HG02938 (cell line): ENCODE results near the gene PHACTR3.

Source experiments
- ATAC-seq: cut with Tn5 transposase; IDR thresholded peaks from one replicate; pipeline ENCODE4 v1.9.1; 2021; ENCODE audit warnings: mild to moderate bottlenecking, moderate library complexity; ENCODE audit not compliant: unreplicated experiment

PHACTR3 gene

DNA sequence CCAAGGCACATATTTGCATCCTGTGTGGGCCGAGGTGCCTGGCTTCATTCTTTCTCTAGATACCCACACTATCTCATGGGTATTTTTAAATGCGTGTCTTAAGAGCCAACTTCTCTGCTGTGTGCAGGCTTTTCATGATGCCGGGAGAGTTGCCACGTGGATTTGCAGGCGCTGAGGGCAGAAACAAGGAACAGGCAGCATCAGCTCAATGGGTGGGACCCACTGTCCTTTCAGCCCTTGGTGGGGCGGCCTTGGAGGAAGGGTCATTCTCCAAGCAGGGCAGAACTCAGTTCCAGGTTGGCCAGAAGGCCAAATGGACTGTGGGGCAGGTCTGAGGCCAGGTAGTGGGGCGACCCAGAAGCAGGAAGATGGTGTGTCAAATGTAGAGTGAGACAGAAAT is 84.7 kb downstream of the PHACTR3 start:
- no peak for ATAC-seq

DNA sequence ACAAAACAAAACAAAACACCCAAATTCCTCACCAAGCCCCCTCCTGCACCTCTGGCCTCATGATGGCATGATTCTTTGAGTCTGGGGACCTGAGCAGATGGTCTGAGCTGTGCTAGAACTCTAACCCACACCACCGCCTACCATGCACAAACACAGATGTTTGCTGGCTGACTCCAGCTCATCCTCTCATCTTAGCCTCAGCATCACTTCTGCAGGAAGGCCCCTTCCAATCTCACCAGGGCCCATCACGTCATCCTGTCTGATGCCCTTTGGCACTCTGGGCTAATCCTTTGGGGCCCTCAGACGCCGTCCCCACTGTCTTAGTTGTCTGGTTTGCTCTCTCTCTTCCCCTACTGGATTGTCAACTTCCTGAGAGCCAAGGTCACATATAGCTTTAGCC is 85.8 kb downstream of the PHACTR3 start:
- ATAC-seq = no peak

DNA sequence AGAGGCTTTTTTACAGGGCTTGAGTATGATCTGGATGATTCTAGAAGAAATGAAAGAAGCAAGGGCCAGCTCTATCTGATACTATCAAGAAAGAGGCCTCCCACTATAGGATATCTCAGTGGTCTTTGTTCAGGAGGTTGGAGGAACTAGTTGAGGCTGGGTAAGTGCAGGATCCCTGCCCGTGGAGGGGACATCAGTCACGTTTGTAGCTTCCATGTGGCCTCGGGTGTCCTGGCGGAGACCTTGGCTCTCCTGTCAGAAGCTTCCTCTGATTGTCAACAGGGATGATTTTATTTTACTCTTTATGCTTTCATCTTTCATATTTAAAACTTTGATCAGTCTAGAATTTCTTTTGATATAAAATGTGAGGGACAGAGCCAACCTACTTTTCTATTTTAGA is 86.6 kb downstream of the PHACTR3 start:
- no peak for ATAC-seq

DNA sequence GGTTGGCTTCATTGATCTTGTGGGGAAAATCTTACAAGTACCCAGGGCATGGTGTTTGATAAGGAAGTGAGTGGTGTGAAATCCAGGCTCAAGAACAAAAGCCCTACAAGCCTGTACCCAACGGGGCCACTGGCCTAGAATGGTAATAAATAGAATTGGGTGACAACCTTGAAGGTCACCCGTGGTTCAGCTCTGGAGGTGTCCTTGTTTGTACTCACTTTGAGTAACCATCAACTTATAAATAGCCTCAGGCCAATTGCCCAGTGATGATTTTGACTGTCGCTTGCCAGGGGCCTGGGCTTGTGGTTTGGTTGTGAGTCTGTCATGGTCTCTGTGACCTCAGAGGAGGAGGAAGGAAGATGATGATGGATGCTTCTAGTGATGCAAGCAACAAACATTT is 87.8 kb downstream of the PHACTR3 start:
- ATAC-seq = no peak

DNA sequence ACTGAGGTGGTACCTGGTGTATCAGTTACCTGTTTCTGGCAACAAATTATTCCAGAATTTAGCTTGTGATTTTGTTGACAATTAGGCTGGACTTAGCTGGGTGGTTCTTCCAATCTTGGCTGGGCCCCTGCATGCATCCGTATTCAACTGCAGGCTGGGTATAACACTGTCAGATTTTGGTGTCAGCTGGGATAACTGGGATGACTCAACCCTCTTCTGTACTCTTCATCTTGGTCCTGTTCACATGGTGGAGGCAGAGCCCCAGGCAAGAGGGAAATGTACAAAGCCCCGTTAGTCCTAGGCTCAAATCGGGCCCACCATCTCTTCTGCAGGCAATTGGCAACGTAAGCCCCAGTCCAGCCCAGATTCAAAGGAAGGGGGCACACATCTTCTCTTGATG is 89.2 kb downstream of the PHACTR3 start:
- ATAC-seq = no peak

DNA sequence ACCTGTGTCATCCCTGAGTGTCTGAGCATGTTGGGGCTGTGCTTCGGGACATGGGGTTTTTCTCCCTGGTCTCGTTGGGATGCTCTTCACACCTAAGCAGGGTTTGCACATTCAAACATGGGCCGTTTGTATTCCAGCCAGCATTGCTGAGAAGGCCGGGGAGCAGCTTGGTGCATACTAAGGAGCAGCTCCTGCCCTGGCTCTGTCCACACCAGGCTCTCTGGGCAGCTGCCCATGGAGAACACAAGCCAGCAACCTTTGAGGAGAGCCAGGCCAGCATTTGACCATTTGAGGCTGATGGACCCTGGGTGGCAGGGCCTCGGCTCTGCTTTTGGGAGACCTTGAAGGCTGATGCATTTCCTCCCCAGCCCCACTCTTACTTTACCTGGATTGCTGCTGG is 92.1 kb downstream of the PHACTR3 start:
- no peak for ATAC-seq

DNA sequence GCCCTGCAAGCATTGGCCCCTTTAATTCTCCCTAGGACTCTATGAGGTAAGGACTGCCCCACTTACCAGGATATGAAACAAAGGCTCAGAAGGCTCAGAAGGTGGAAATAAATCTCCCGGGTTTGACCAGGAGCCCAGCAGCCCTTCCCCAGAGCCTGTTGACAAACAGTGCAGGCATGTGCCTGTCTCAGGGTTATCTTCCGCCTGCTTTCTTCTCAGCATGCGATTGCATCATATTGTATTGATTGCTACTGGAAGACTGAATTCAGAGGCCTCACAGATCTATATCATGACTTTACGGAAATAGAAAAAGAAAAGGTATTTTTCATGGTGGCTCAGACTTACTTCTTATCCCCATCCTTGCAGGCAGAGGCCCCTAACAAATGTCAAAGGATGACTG is 92.7 kb downstream of the PHACTR3 start:
- no peak for ATAC-seq

DNA sequence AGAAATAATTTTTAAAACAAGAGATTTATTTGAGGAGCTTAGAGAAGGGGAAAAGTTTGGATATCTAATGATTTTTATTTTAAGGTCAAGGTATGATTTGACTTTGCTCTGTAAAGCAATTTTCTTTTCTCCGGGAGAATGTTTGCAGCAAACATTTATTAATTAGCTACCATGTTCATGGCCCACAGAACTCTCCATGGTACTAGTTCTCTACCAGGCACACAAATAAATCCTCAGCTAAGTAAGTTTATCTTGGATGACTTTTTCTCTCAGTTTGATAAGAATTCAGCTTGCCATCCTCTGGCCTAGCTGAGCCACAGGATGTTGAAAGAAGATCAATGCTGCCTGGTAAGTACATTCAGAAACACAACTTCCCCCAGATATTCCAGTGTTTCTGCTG is 94.3 kb downstream of the PHACTR3 start:
- no peak for ATAC-seq

DNA sequence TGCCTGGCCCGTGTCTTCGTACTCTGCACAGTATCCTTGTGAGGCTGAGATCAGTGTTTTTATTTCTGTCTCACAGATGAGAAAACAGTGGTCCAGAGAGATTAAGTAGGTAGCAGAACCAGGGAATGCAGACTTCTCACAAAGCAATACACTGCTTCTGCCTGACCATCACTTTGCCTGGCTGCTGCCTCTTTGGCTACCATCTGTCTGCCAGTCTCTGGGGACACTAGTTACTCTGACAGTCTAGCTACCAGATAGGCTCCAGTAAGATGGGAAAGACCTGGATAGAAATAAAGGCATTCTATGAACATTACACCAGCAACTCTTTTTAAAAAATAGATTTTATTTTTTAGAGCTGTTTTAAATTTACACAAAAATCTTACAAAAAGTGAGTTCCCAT is 96.9 kb downstream of the PHACTR3 start:
- ATAC-seq = no peak

DNA sequence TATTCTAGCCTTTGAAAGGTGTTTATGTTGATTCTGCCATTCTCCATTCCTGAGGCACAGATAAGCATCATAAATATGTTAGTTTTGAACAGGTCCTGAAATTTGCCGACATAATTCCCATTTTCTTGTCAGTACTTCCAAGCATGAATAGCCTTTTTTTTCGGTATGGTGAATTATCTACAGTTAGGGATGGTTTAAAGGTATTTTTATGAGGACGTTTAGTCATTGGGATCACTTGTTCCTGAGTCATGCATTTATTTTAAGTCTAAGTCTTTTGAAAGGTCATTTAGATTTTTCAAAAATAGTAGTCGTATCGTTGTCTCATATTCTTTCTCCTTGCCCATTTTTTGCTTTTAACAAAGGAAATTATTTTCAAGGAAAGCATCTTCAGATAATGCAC is 98.7 kb downstream of the PHACTR3 start:
- ATAC-seq = no peak

DNA sequence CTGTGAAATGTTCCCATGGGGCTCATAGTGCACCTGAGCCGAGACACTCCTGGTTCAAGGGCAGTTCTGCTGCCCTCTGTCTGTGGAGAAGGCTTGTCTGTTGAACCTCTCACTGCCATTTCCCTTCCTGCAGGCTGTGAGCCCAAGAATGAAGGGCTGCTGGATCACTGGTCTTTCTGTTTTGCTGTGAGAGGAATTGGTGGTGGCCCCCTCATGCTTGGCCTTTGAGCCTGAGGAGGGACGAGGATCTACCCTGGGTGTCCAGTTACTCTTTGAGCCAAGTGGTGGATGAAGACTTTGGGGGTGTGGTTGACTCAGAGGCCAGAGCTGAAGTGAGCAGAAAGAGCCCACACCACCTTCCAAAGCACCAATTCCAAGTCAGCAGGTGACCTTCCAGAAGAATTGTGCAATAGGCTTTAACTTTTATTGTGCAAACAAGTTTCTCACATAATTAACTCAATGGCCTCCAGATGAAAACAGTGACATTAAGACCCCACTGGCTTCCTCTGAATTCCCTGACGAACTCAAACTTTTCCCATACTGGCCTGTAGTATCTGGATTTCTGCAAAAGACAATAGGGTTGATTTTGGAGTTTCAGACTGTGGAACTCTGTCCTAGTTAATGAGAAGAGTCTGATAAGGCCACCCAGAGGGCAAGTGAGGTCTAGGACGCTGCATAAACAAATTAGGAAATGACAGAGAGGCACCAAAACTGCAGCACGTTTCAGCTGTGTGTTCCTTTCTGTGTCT is 101.5 kb downstream of the PHACTR3 start:
- ATAC-seq = no peak

DNA sequence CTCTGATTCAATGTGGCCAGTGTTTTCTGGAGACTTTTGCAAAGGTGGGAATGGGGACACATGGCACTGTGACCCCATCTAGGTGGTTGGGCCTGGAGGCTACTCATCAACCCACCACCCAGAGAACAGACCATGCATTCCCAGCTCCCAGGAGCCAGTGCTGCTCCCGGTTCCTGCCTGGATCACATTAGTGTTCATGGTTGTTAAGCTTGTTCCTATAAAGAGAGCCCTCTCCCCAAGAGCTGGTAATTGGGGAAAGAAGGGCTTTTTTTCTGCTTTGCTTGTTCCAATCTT is 102.0 kb downstream of the PHACTR3 start:
- ATAC-seq = no peak

DNA sequence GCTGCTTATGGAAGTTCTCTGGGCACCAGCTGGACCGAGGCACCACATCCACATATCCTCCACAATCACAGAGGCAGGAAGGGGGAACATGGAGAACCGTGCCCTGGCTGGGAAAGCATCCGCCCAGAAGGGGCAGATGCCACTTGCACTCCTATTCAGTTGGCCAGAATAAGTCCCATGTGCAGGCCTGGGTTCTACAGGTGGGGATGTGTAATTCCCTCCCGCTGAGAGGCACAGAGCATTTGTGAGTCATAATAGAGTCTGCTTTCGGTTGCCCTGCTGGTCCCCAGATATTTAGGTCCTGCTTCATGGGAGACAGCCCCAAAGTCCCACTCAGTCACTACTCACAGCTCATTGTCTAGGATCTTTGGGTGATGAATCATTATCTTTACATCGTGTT is 104.0 kb downstream of the PHACTR3 start:
- ATAC-seq = no peak

DNA sequence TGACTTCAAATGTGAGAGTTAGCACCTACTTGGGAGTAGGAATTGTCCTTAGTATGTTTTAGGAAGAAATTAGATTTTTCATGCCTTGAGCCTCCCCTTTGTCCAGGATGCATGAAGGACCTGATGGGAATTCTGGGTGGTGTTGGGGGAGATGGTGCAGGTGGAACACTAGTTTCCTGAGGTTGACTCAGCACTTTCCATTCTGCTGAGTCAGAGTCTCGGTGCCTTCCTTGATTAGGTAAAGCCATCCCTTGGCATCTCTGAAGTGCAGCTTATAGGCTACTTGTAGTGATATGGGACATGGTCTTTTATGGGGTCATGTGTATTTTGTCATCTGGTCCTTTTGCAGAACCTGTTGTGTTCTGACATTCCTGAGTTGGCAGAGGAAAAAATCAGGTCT is 105.3 kb downstream of the PHACTR3 start:
- ATAC-seq = no peak

DNA sequence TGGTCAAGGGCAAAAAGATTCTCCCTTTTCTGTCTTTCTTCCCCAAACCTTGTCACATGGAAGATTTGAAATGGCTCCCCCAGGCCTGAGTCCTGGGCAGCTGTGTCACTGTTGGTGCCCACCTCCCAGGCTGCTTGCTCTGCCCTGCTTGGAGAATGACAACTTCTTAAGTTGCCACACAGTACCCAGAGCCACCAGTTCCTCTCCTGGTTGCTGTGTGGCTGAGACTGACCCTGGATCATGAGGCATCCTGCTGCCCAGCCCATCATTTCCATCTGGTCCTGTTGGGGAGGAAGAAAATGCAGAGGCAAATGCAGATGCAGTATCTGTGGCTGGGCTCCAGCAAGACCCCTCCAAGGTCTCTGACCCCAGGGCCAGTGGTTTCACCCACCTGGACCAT is 113.7 kb downstream of the PHACTR3 start:
- no peak for ATAC-seq

DNA sequence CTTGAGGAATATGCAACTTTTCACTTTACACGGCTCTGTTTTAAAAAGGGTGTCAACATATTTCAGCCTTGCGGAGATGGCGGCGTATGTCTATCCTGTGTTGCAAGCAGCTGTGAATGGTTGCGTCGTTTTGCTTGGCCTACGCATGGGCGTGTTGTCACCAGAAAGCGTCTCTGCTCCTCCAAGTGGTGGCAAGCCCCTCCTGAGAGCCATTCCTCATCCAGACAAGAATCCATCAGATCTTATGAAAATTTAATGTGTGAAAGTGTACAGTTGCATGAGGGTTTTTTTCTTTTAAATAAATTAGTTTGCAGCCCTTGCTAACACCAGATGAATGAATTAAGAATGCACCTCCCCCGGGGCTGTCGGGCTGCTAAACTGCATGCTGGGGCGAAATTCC is 114.4 kb downstream of the PHACTR3 start:
- no peak for ATAC-seq

DNA sequence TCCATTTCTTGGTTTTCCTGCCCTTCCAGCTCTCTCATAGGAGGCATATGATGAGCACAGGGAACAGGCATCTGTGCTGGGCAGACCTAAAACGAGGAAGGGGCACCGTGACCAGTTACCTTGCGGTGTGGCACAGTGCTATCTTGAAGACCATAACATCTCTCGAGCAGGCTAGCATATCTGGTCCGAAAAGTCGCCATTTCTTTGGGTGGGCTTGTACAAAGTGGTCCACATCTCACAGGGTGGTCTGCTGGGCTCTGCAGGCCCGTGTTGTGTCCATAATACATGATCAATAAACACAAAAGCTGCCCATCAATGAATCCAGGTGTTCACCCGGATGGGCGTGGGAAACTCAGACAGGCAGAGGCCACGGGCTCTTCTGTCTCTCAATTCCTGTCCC is 115.7 kb downstream of the PHACTR3 start:
- ATAC-seq = no peak

DNA sequence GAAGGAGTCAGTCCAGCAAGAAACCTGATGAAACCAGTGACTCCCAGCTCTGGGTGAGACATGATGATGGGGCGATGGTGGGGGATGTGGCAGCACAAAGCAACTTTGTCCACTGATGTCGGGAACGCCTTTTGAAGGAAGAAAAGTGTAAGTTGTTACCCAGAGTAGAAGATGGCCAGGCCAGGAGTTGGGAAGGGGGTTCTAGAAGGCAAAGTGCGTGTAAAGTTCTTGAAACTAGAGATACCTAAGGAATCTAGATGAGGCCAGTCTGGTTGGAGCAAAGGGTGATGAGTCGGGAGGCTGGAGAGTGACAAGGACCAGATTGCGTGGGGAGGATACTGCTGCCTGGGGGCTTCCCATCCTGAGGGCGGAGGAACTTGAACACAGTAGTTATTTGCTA is 117.0 kb downstream of the PHACTR3 start:
- ATAC-seq = no peak

DNA sequence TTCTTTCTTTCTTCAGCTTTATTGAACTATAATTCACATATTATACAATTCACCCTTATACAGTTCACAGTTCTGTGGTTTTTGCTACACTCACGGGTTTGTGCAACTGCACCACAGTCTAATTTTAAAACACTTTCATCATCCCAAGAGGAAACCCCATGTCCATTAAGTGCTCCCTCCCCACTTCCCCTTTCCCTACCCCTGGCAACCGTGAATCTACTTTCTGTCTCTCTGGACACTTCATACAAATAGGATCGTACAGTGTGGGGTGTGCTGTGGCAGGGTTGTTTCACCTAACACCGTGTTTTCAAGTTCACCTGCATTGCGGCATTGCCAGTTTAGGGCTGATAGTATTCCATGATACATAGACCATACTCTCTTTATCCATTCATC is 118.8 kb downstream of the PHACTR3 start:
- no peak for ATAC-seq

DNA sequence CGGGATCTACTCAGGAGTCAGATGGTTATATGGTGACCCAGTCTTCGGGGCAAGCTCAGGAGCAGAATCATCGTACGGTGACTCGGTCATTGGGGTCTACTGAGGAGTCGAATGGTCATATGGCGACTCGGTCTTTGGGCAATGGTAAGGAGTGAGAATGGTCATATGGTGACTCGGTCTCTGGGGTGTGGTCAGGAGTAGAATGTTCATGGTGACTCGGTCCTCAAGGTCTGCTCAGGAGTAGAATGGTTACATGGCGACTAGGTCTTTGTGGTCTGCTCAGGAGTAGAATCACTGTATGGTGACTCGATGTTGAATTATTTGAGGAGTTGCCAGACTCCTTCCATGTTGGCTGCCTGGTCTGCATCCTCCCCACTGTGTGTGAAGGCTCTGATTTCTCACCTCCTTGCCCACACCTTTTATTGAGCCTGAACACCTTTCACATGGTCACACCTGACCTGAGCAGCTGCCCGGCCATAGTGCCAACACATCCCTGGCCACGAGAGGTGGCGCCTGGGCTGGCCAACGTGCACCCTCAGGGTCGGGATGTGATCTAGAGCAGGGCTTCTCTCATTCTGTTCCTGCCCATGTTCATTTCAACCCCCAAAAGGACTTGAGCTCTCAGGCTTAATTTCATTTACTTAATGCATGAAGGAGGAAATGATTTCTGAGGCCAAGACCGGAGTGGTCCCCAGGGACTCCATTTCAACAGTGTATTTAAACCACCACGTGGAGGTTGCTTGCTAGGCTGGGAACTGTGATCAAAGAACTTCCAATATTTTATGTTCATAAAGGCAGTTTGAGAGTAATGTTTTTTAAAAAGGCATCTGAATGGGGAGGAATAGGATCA is 119.5 kb downstream of the PHACTR3 start:
- ATAC-seq = no peak

DNA sequence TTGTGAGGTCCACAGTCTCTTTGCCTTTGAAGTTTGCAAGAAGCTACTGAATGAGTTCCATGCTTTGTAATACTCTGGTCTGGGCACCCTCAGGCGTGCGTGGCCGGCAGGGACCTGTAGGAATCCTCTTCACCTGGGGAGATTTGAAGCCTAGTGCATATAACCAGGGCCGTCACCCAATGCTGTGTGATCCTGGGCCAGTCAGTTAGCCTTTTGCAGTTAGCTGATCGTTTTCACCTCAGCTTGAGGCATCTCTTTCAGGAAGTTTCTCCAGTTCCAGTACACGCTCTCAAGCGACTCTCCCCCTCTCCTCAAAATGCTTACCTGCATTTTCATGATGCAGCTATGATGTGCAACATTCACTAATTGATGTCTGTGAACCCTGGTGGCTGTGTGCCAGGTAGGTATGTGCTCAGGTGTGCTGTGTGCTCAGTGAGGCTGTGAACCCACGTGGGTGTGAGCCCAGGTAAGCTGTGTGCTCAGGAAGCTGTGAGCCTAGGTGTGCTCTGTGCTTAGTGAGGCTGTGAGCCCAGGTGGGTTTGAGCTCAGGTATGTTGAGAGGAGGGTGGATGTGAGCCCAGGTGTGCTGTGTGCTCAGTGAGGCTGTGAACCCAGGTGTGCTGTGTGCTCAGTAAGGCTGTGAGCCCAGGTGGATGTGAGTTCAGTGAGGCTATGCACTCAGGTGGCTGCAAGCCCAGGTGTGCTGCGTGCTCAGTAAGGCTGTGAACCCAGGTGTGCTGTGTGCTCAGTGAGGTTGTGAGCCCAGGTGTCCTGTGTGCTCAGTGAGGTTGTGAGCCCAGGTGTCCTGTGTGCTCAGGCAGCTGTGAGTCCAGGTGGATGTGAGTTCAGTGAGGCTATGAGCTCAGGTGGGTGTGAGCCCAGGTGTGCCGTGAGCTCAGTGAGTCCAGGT is 120.4 kb downstream of the PHACTR3 start:
- no peak for ATAC-seq
